SK-N-SH (cell line): ENCODE data around the gene FAM124A. TPM values are rescaled to one million over a fixed set of nuclear protein-coding genes. Genes with fewer than 3 reads are reported as not detected.

Experiments
- CTCF ChIA-PET: fragments of 300-600, 350-600 bp; formaldehyde crosslinking; extraction: SDS; loops from one replicate; lab custom pipeline; 2021; lab: Yijun Ruan, JAX
- POLR2A ChIA-PET: fragments of 350-600 bp; sonication (Branson Sonifier 250); formaldehyde crosslinking; extraction: SDS; loops from one replicate; lab custom pipeline; 2020; ENCODE audit warnings: antibody characterized with exemption, inconsistent platforms; lab: Yijun Ruan, JAX
- DNase-seq: peaks from one replicate; pipeline ENCODE4 v3.0.0; 2012
- H2AFZ ChIP-seq: fragments of 200-600 bp; sonication (generic); 2 replicates; pipeline ENCODE4 v1.8.1; 2016; ENCODE audit warnings: antibody characterized with exemption, mild to moderate bottlenecking, low read depth
- H3F3A ChIP-seq: fragments of 200-600 bp; sonication (generic); replicated peaks from 2 replicates; pipeline ENCODE3; 2016; ENCODE audit warnings: antibody characterized with exemption, mild to moderate bottlenecking; ENCODE audit not compliant: insufficient read depth
- H3K27ac ChIP-seq, 2 experiments: fragments of 200-500 bp in 1 of 2; fragments of 200-600 bp in 1 of 2; sonication (Bioruptor generic) in 1 of 2; sonication (generic), shearing (Covaris generic) in 1 of 2; 2 replicates each; pipeline versions ENCODE4 v1.5.1 to v1.6.1; 2014 to 2016; ENCODE audit warnings: low read depth in 2 of 2, inconsistent platforms in 1 of 2, low read length in 1 of 2, mild to moderate bottlenecking in 1 of 2, mixed read lengths in 1 of 2
- H3K27me3 ChIP-seq: fragments of 200-600 bp; sonication (generic), shearing (Covaris generic); 2 replicates; pipeline ENCODE4 v1.6.1; 2016; ENCODE audit warnings: mixed run types; ENCODE audit not compliant: insufficient read depth
- H3K36me3 ChIP-seq, 2 experiments: fragments of 200-500 bp in 1 of 2; fragments of 200-600 bp in 1 of 2; sonication (Bioruptor generic) in 1 of 2; sonication (generic) in 1 of 2; replicated peaks in 1 of 2; 2 replicates each; pipeline versions ENCODE3 to v1.5.1; 2014 to 2016; ENCODE audit warnings: low read length in 1 of 2, mild to moderate bottlenecking in 1 of 2; ENCODE audit not compliant: insufficient read depth in 2 of 2, control insufficient read depth in 1 of 2
- H3K4me1 ChIP-seq, 2 experiments: fragments of 200-500 bp in 1 of 2; fragments of 200-600 bp in 1 of 2; sonication (Bioruptor generic) in 1 of 2; sonication (generic), shearing (Covaris generic) in 1 of 2; 2 replicates each; pipeline versions ENCODE4 v1.5.1 to v1.6.1; 2014 to 2016; ENCODE audit warnings: low read depth in 1 of 2, low read length in 1 of 2, mixed run types in 1 of 2; ENCODE audit not compliant: insufficient read depth in 2 of 2, control insufficient read depth in 1 of 2
- H3K4me2 ChIP-seq: fragments of 200-600 bp; sonication (generic), shearing (Covaris generic); 2 replicates; pipeline ENCODE4 v1.6.1; 2017; ENCODE audit warnings: mixed run types
- H3K4me3 ChIP-seq, 2 experiments: fragments of 200-500 bp in 1 of 2; fragments of 200-600 bp in 1 of 2; sonication (Bioruptor generic) in 1 of 2; sonication (generic), shearing (Covaris generic) in 1 of 2; 2 replicates each; pipeline versions ENCODE4 v1.5.1 to v1.8.1; 2014 to 2016; ENCODE audit warnings: low read depth in 2 of 2, inconsistent platforms in 1 of 2, low read length in 1 of 2, mild to moderate bottlenecking in 1 of 2, mixed read lengths in 1 of 2, moderate library complexity in 1 of 2
- H3K79me2 ChIP-seq: fragments of 200-600 bp; sonication (generic); 2 replicates; pipeline ENCODE4 v1.8.1; 2017; ENCODE audit warnings: mild to moderate bottlenecking; ENCODE audit not compliant: insufficient read depth
- H3K9ac ChIP-seq: fragments of 200-600 bp; sonication (generic); 2 replicates; pipeline ENCODE4 v1.6.1; 2017; ENCODE audit warnings: mixed run types
- H3K9me2 ChIP-seq: fragments of 200-600 bp; sonication (generic); 2 replicates; pipeline ENCODE4 v1.6.1; 2017; ENCODE audit warnings: mixed run types
- H3K9me3 ChIP-seq: fragments of 200-600 bp; sonication (generic); 2 replicates; pipeline ENCODE4 v1.6.1; 2017; ENCODE audit warnings: mixed run types, mild to moderate bottlenecking, moderate library complexity
- H4K20me1 ChIP-seq: fragments of 200-600 bp; sonication (generic); 2 replicates; pipeline ENCODE4 v1.6.1; 2017; ENCODE audit warnings: mild to moderate bottlenecking, mixed run types; ENCODE audit not compliant: insufficient read depth
- CTCF ChIP-seq: fragments of 200-600 bp; sonication (generic); IDR thresholded peaks from 2 replicates; pipeline ENCODE4 v1.6.1; 2017; ENCODE audit warnings: antibody characterized with exemption, mild to moderate bottlenecking, moderate library complexity
- FOSL2 ChIP-seq: IDR thresholded peaks from 2 replicates; pipeline ENCODE4 v1.4.0; 2012; ENCODE audit warnings: low read depth, mild to moderate bottlenecking, moderate library complexity, borderline replicate concordance
- FOXJ3 ChIP-seq: sonication (generic); formaldehyde crosslinking; IDR thresholded peaks from 2 replicates; pipeline ENCODE4 v1.5.1; 2020; ENCODE audit warnings: mild to moderate bottlenecking, missing genetic modification reagents
- GATA2 ChIP-seq: sonication (generic); formaldehyde crosslinking; IDR thresholded peaks from 2 replicates; pipeline ENCODE4 v1.5.0; 2020; ENCODE audit warnings: mild to moderate bottlenecking, missing genetic modification reagents
- JUND ChIP-seq: IDR thresholded peaks from 2 replicates; pipeline ENCODE4 v1.4.0; 2012
- MAX ChIP-seq: IDR thresholded peaks from 2 replicates; pipeline ENCODE4 v1.4.0; 2012; ENCODE audit warnings: low read depth
- RCOR1 ChIP-seq: fragments of 150-350 bp; IDR thresholded peaks from 2 replicates; pipeline ENCODE4 v1.6.1; 2017; ENCODE audit warnings: antibody characterized with exemption, low read length
- REST ChIP-seq: IDR thresholded peaks from 2 replicates; pipeline ENCODE4 v1.6.1; 2012; ENCODE audit warnings: mild to moderate bottlenecking, low read depth, low read length, moderate library complexity
- RFX5 ChIP-seq: IDR thresholded peaks from 2 replicates; pipeline ENCODE4 v1.6.1; 2012; ENCODE audit warnings: mild to moderate bottlenecking, improper control_type of control experiment, low read length
- RXRA ChIP-seq: IDR thresholded peaks from 2 replicates; pipeline ENCODE4 v1.4.0; 2012; ENCODE audit warnings: low read depth, mild to moderate bottlenecking, borderline replicate concordance
- SMC3 ChIP-seq: IDR thresholded peaks from 2 replicates; pipeline ENCODE4 v1.6.1; 2012; ENCODE audit warnings: low read depth, low read length, improper control_type of control experiment
- TAF1 ChIP-seq: IDR thresholded peaks from 2 replicates; pipeline ENCODE4 v1.6.1; 2012; ENCODE audit warnings: low read depth, mild to moderate bottlenecking, low read length, moderate library complexity, borderline replicate concordance
- TCF12 ChIP-seq: IDR thresholded peaks from 2 replicates; pipeline ENCODE4 v1.4.0; 2012
- TEAD4 ChIP-seq: IDR thresholded peaks from 2 replicates; pipeline ENCODE4 v1.4.0; 2012; ENCODE audit warnings: mild to moderate bottlenecking, borderline replicate concordance; ENCODE audit not compliant: insufficient read depth
- USF2 ChIP-seq: fragments of 150-350 bp; IDR thresholded peaks from 2 replicates; pipeline ENCODE4 v1.6.1; 2017; ENCODE audit warnings: antibody characterized with exemption, low read length, low read depth, borderline replicate concordance
- YY1 ChIP-seq: IDR thresholded peaks from 2 replicates; pipeline ENCODE4 v1.4.0; 2012; ENCODE audit warnings: low read depth, mild to moderate bottlenecking
- WGBS: methylation state at CpG from one replicate; pipeline ENCODE4 v1.1.6; 2017; ENCODE audit warnings: low lambda C conversion rate; 5-methylcytosine and 5-hydroxymethylcytosine counted together
- polyA plus RNA-seq, 3 experiments: library from polyadenylated mRNA; depleted of rRNA; stranded (reverse); fragments of >200 nt; gene quantifications; 2 replicates each; pipeline ENCODE4 v1.2.3, GENCODE V29; 2012

The FAM124A gene
- polyA plus RNA-seq, 1 of the 3 experiments (the other 2 are of a cell fraction) = 1.5 TPM

GRCh38 chr13:51223560-51224270 is 1.5 kb downstream of the FAM124A start:
- WGBS = 97% methylated on average over 9 of the region's 13 CpGs
- H3K9me3 ChIP-seq = no peaks in the 10 kb centered on the region
- H3K4me1 ChIP-seq = peaks cover 0 to 14% of the 10 kb centered on the region in 2 experiments; a peak in 2 of 4 replicates
- H3K4me3 ChIP-seq = no peak overlapping the region; a peak in 1 of 4 replicates
- DNase-seq = no peak
- no peak overlapping the region for H3K9ac ChIP-seq
- 0 out of 2 replicates have a peak, but pooled peaks cover 7% of the 10 kb centered on the region for H3K27me3 ChIP-seq
- no peaks in the 10 kb centered on the region for H4K20me1 ChIP-seq
- no peaks in the 10 kb centered on the region for H3K9me2 ChIP-seq
- no peaks in the 10 kb centered on the region for H3F3A ChIP-seq
- no peak for TF ChIP-seq RFX5
- TF ChIP-seq RXRA = no peak
- TF ChIP-seq FOXJ3 (CRISPR knock-in tag) = no peak
- no peak for TF ChIP-seq RCOR1
- TF ChIP-seq MAX = no peak
- no peak for TF ChIP-seq REST
- H2AFZ ChIP-seq = 0 out of 2 replicates have a peak overlapping the region, but pooled peaks have one; percentile 95
- H3K4me2 ChIP-seq = peak overlapping the region; percentile 95; the same call in 1 of the 2 replicates
- no peaks in the 10 kb centered on the region for H3K79me2 ChIP-seq
- CTCF ChIA-PET = interaction anchor here (0.9 to 3.9 kb wide), 18 partner anchors 8 to 508 kb away, joined by 3 to 53 read pairs (median 4); no protein-coding TSS in a partner anchor
- H3K36me3 ChIP-seq = no peaks in the 10 kb centered on the region
- no peak overlapping the region for H3K27ac ChIP-seq
- POLR2A ChIA-PET = interaction anchor here (0.5 to 2.2 kb wide), 3 partner anchors 9 to 101 kb away, joined by 3 to 8 read pairs (median 5); no protein-coding TSS in a partner anchor

GRCh38 chr13:51225029-51225428 is 2.8 kb downstream of the FAM124A start:
- CTCF ChIA-PET = interaction anchor here (0.8 to 3.9 kb wide), 10 partner anchors 13 to 100 kb away, joined by 3 to 53 read pairs (median 8); no protein-coding TSS in a partner anchor
- H3K27ac ChIP-seq = no peak overlapping the region
- H4K20me1 ChIP-seq = no peaks in the 10 kb centered on the region
- H3K36me3 ChIP-seq = no peaks in the 10 kb centered on the region
- H3K4me1 ChIP-seq = peaks cover 0 to 11% of the 10 kb centered on the region in 2 experiments; a peak in 2 of 4 replicates
- 0 out of 2 replicates have a peak, but pooled peaks cover 7% of the 10 kb centered on the region for H3K27me3 ChIP-seq
- H3K9ac ChIP-seq = no peak overlapping the region
- no peaks in the 10 kb centered on the region for H3K79me2 ChIP-seq
- H3K9me2 ChIP-seq = no peaks in the 10 kb centered on the region
- no peaks in the 10 kb centered on the region for H3K9me3 ChIP-seq
- peaks cover under 1% of the 10 kb centered on the region for H3F3A ChIP-seq
- DNase-seq = no peak
- POLR2A ChIA-PET = no interaction called here
- H3K4me2 ChIP-seq = no peak overlapping the region
- no peak overlapping the region for H3K4me3 ChIP-seq
- no peak overlapping the region for H2AFZ ChIP-seq
- no peak for TF ChIP-seq FOSL2
- no peak for TF ChIP-seq USF2
- TF ChIP-seq TEAD4 = no peak
- TF ChIP-seq SMC3 = no peak
- no peak for TF ChIP-seq TAF1
- TF ChIP-seq CTCF = no peak
- TF ChIP-seq YY1 = no peak
- no peak for TF ChIP-seq JUND
- TF ChIP-seq RFX5 = no peak
- no peak for TF ChIP-seq TCF12
- no peak for TF ChIP-seq GATA2 (CRISPR knock-in tag)
